Measurements from ENCODE around the gene VASH2.

The VASH2 gene

DNA sequence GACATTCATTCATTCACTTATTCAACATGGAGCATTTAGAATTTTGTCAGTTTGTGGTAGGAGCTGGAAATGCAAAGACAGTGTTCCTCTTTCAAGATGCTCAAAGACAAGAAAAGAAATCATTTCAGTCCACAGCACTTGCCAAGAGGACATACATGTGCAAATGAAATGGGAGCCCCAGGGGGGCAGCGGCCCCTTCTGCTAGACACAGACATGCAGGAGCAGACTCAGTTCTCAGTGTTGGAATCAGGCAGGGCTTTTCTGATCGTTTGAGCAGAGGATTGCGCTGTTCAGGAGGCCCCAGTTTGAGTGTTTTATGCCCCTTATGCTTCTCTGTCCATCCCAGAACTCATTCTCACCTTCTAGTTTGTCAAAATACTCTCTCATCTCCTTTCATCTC is 35.6 kb upstream of the VASH2 start:
- Histone ChIP-seq H3K27me3 (ENCODE audit: control insufficient read depth in 1 of 2, insufficient read depth in 2 of 2, low read length in 2 of 2) (peaks cover 0 to 3% of the 10 kb centered on the region in 2 donors), H3K4me3 (ENCODE audit: low read depth in 1 of 2, low read length in 2 of 2) (no peak overlapping the region), H3K27ac (ENCODE audit: low read depth, low read length) (no peak overlapping the region), H3K9ac (ENCODE audit: low read depth in 1 of 2, low read length in 2 of 2) (no peak overlapping the region), H3K4me1 (ENCODE audit: control insufficient read depth in 1 of 2, insufficient read depth in 2 of 2, low read length in 2 of 2) (peaks cover 3% of the 10 kb centered on the region in 2 donors), H3K36me3 (ENCODE audit: control insufficient read depth in 1 of 2, insufficient read depth in 2 of 2, low read length in 2 of 2) (no peaks in the 10 kb centered on the region), H3K9me3 (ENCODE audit: control insufficient read depth in 1 of 2, low read length in 2 of 2) (no peaks in the 10 kb centered on the region)

DNA sequence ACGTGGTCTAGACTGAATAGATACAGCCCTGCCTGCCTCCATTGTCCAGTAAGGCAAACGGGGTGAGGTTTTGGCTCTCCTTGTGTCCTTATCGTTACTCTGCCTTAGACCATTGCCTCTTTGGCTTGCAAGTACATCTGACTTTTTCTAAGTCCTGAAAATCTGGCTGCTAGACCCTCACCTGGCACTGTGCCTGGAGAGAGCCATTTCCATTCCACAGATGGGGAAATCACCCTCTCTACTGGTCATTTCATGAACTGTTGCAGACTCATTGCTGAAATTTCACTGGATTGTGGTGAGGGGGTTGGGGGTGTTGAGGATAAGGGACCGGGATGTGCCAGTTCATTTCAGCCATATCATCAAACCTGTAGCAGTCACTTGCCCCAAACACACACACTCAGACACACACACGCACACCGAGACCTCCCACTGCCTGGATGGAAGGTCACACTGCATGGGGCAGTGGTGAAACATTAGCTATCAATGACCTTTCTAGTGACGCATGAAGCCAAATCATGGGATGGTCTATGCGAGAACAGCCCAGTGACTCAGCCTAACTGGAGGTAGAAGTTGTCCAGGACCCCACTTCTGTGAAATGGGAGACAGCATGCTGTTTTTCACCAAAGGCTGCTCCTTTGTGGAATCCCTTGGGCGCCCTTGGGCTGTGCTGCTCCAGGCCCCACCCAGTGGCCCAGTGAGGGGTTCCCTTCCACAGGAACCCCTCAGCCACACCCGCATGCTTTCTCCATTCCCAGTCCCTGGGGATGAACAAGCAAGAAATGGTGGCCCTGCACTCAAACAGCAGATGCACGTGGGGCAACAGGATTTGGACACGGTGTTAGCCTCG is 34.9 kb upstream of the VASH2 start:
- no peaks in the 10 kb centered on the region for H3K36me3 ChIP-seq (ENCODE audit: control insufficient read depth in 1 of 2, insufficient read depth in 2 of 2, low read length in 2 of 2)
- H3K9ac ChIP-seq (ENCODE audit: low read depth in 1 of 2, low read length in 2 of 2): no peak overlapping the region
- H3K4me1 ChIP-seq (ENCODE audit: control insufficient read depth in 1 of 2, insufficient read depth in 2 of 2, low read length in 2 of 2): peaks cover 3% of the 10 kb centered on the region in 2 donors
- peaks cover 0 to 3% of the 10 kb centered on the region in 2 donors for H3K27me3 ChIP-seq (ENCODE audit: control insufficient read depth in 1 of 2, insufficient read depth in 2 of 2, low read length in 2 of 2)
- H3K4me3 ChIP-seq (ENCODE audit: low read depth in 1 of 2, low read length in 2 of 2): no peak overlapping the region
- H3K9me3 ChIP-seq (ENCODE audit: control insufficient read depth in 1 of 2, low read length in 2 of 2): no peaks in the 10 kb centered on the region
- H3K27ac ChIP-seq (ENCODE audit: low read depth, low read length): no peak overlapping the region

DNA sequence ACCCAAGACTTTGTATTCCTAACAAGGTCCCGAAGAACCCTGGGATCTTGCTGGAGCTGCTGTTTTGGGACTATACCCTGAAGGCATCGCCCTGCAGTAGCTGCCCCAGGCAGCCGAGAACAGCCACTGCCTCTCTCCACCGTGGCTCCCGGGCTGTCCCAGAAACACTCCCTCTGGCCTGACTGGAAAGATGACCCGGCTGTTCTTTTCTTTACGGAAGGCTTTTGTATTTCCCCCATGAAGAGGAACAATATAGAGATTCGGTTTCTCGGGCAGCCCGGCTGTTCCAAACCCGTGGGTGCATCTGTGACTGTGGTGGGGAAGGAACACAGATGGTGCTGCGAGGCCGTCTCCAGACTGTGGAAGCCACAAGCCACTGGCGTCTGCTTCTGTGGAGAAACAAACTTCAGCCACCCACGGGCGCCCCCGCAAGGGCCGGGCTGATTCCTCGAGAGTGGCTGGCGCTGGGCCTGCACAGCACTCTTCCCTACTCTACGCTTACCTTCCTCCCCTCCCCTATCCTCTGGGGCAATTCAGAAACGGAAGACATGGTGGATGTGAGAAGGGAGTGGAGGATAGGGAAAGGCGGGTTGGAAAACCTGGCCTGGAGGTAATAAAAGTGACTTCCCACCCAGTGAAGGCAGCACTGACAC is 33.7 kb upstream of the VASH2 start:
- Histone ChIP-seq H3K4me1 (ENCODE audit: control insufficient read depth in 1 of 2, insufficient read depth in 2 of 2, low read length in 2 of 2) (peaks cover 3% of the 10 kb centered on the region in 2 donors), H3K36me3 (ENCODE audit: control insufficient read depth in 1 of 2, insufficient read depth in 2 of 2, low read length in 2 of 2) (no peaks in the 10 kb centered on the region), H3K9me3 (ENCODE audit: control insufficient read depth in 1 of 2, low read length in 2 of 2) (no peaks in the 10 kb centered on the region), H3K9ac (ENCODE audit: low read depth in 1 of 2, low read length in 2 of 2) (no peak overlapping the region), H3K27me3 (ENCODE audit: control insufficient read depth in 1 of 2, insufficient read depth in 2 of 2, low read length in 2 of 2) (peaks cover 0 to 3% of the 10 kb centered on the region in 2 donors), H3K4me3 (ENCODE audit: low read depth in 1 of 2, low read length in 2 of 2) (peak overlapping the region; percentile 44 to 45), H3K27ac (ENCODE audit: low read depth, low read length) (no peak overlapping the region)

DNA sequence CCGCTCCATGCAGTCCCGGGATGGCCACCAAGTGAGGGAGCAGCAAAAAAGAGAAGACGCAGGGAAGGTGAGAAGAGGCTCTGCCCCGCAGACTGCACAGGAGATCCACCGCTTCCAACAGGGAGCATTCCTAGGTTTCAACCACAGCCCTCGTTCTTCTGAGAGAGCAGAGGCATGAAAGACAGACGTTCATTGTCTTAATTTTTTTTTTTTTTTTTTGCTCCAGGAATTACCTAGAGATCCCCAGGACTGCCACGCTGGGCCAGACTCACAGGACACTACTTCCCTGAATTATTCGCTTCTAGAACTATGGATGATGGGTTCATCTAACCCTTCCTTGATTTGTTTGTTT is 33.2 kb upstream of the VASH2 start:
- H3K4me1 ChIP-seq (ENCODE audit: control insufficient read depth in 1 of 2, insufficient read depth in 2 of 2, low read length in 2 of 2): peaks cover 3% of the 10 kb centered on the region in 2 donors
- no peak overlapping the region for H3K27ac ChIP-seq (ENCODE audit: low read depth, low read length)
- H3K27me3 ChIP-seq (ENCODE audit: control insufficient read depth in 1 of 2, insufficient read depth in 2 of 2, low read length in 2 of 2): peaks cover 0 to 3% of the 10 kb centered on the region in 2 donors
- peak overlapping the region in 1 of 2 donors; percentile 45 for H3K4me3 ChIP-seq (ENCODE audit: low read depth in 1 of 2, low read length in 2 of 2)
- no peak overlapping the region for H3K9ac ChIP-seq (ENCODE audit: low read depth in 1 of 2, low read length in 2 of 2)
- H3K36me3 ChIP-seq (ENCODE audit: control insufficient read depth in 1 of 2, insufficient read depth in 2 of 2, low read length in 2 of 2): no peaks in the 10 kb centered on the region
- no peaks in the 10 kb centered on the region for H3K9me3 ChIP-seq (ENCODE audit: control insufficient read depth in 1 of 2, low read length in 2 of 2)

DNA sequence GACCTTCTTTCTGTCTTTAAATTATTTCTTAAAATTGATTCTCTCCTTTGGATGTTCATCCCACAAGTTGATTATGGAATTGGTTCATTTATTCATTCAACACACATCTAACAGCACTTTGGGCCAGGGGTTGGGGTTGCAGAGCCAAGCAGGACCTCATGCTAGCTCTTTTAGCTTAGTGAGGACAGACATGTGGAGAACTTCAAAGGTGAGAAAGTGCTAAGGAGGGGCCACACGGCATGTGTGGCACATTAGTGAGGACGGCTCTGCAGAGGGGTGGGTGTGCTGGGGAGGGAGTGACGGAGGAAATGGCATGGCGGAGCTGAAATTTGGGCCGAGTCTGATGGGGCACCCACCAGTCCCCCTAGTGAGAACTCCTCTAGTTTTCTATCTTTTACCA is 32.5 kb upstream of the VASH2 start:
- Histone ChIP-seq H3K4me3 (ENCODE audit: low read depth in 1 of 2, low read length in 2 of 2) (no peak overlapping the region), H3K9ac (ENCODE audit: low read depth in 1 of 2, low read length in 2 of 2) (no peak overlapping the region), H3K27ac (ENCODE audit: low read depth, low read length) (no peak overlapping the region), H3K36me3 (ENCODE audit: control insufficient read depth in 1 of 2, insufficient read depth in 2 of 2, low read length in 2 of 2) (no peaks in the 10 kb centered on the region), H3K9me3 (ENCODE audit: control insufficient read depth in 1 of 2, low read length in 2 of 2) (no peaks in the 10 kb centered on the region), H3K27me3 (ENCODE audit: control insufficient read depth in 1 of 2, insufficient read depth in 2 of 2, low read length in 2 of 2) (peaks cover 0 to 3% of the 10 kb centered on the region in 2 donors), H3K4me1 (ENCODE audit: control insufficient read depth in 1 of 2, insufficient read depth in 2 of 2, low read length in 2 of 2) (peaks cover 3% of the 10 kb centered on the region in 2 donors)

DNA sequence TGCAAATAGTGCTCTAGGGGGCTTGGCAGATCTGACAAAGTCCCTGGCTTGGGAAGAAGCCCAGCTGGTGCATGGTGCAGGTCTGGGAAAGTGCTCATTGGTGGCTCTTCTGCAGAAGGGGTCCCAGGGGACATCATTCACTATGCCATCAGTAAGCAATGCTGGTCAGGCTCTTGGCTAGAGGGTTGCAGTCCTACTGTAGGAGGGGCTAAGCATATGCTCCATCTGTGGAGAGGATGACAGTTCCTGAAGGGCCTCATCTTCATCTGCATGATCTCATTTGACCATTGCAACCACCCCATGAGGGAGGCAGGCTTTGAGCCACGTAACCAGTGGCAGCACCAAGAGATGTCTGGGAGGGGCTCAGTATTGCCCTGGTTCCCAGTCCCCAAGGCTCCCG is 31.5 kb upstream of the VASH2 start:
- Histone ChIP-seq H3K36me3 (ENCODE audit: control insufficient read depth in 1 of 2, insufficient read depth in 2 of 2, low read length in 2 of 2) (no peaks in the 10 kb centered on the region), H3K9me3 (ENCODE audit: control insufficient read depth in 1 of 2, low read length in 2 of 2) (no peaks in the 10 kb centered on the region), H3K9ac (ENCODE audit: low read depth in 1 of 2, low read length in 2 of 2) (no peak overlapping the region), H3K27ac (ENCODE audit: low read depth, low read length) (no peak overlapping the region), H3K4me3 (ENCODE audit: low read depth in 1 of 2, low read length in 2 of 2) (no peak overlapping the region), H3K27me3 (ENCODE audit: control insufficient read depth in 1 of 2, insufficient read depth in 2 of 2, low read length in 2 of 2) (peaks cover 0 to 3% of the 10 kb centered on the region in 2 donors), H3K4me1 (ENCODE audit: control insufficient read depth in 1 of 2, insufficient read depth in 2 of 2, low read length in 2 of 2) (peaks cover 3% of the 10 kb centered on the region in 2 donors)

DNA sequence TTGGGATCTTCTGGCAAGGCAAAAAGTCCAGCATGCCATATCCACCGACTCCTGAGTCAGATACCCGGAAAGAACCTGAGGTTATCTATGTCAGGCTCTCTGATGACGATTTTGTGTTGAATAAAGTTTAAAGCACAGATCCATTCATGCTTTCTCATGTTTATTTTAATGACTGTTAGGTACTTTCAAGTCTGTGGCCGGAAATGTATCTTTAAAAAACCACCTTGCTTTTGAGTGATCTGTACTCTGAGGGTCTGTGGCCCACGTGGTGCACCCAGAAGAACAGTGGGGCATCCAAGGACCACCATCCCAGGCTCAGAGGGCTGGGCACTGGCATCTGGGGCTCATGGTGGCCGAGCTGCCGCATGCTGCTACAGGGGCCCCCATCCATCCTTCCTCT is 30.1 kb upstream of the VASH2 start:
- peaks cover 3% of the 10 kb centered on the region in 2 donors for H3K4me1 ChIP-seq (ENCODE audit: control insufficient read depth in 1 of 2, insufficient read depth in 2 of 2, low read length in 2 of 2)
- no peaks in the 10 kb centered on the region for H3K9me3 ChIP-seq (ENCODE audit: control insufficient read depth in 1 of 2, low read length in 2 of 2)
- H3K4me3 ChIP-seq (ENCODE audit: low read depth in 1 of 2, low read length in 2 of 2): no peak overlapping the region
- no peak overlapping the region for H3K9ac ChIP-seq (ENCODE audit: low read depth in 1 of 2, low read length in 2 of 2)
- H3K36me3 ChIP-seq (ENCODE audit: control insufficient read depth in 1 of 2, insufficient read depth in 2 of 2, low read length in 2 of 2): no peaks in the 10 kb centered on the region
- peaks cover 0 to 3% of the 10 kb centered on the region in 2 donors for H3K27me3 ChIP-seq (ENCODE audit: control insufficient read depth in 1 of 2, insufficient read depth in 2 of 2, low read length in 2 of 2)
- H3K27ac ChIP-seq (ENCODE audit: low read depth, low read length): no peak overlapping the region

DNA sequence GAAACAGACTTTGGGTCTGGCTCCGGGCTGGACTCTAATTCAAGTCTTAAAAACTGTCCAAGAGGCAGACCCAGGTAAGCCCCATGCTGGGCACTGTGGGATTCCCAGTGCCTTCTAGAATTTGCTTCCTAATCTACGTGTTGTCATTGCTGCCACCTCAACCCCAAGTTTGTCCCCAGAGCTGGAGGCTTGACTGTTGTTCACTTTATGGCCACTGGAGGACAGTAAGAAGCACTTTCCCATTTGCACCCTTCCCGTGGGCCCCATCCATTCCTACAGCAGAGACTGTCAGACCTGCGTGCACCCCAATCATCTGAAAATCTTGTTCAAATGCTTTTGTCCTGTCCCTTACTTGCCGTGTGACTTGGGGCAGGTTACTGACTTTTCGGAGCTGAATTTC is 29.4 kb upstream of the VASH2 start:
- peaks cover 0 to 3% of the 10 kb centered on the region in 2 donors for H3K4me1 ChIP-seq (ENCODE audit: control insufficient read depth in 1 of 2, insufficient read depth in 2 of 2, low read length in 2 of 2)
- H3K9me3 ChIP-seq (ENCODE audit: control insufficient read depth in 1 of 2, low read length in 2 of 2): no peaks in the 10 kb centered on the region
- H3K27me3 ChIP-seq (ENCODE audit: control insufficient read depth in 1 of 2, insufficient read depth in 2 of 2, low read length in 2 of 2): no peaks in the 10 kb centered on the region
- H3K36me3 ChIP-seq (ENCODE audit: control insufficient read depth in 1 of 2, insufficient read depth in 2 of 2, low read length in 2 of 2): no peaks in the 10 kb centered on the region
- no peak overlapping the region for H3K9ac ChIP-seq (ENCODE audit: low read depth in 1 of 2, low read length in 2 of 2)
- H3K27ac ChIP-seq (ENCODE audit: low read depth, low read length): no peak overlapping the region
- H3K4me3 ChIP-seq (ENCODE audit: low read depth in 1 of 2, low read length in 2 of 2): no peak overlapping the region

DNA sequence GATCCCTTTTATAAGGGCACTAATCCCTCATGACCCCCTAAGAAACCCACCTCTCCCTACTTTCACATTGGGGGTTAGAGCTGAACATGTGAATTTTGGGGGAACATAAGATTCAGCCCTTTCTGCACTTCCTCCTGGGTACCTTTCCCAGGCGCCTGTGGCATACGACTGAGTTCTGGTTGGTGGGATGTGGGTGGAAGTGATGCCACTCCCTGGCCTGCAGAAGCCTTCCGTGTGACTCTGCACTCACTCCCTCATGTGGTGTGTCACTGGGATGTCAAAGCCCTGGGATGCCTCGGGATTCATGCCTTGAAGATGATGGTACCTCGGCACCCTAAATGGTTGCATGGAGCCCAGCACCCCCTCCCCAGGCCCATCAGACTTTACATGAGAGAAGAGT is 28.3 kb upstream of the VASH2 start:
- Histone ChIP-seq H3K27ac (ENCODE audit: low read depth, low read length) (no peak overlapping the region), H3K4me3 (ENCODE audit: low read depth in 1 of 2, low read length in 2 of 2) (no peak overlapping the region), H3K36me3 (ENCODE audit: control insufficient read depth in 1 of 2, insufficient read depth in 2 of 2, low read length in 2 of 2) (no peaks in the 10 kb centered on the region), H3K4me1 (ENCODE audit: control insufficient read depth in 1 of 2, insufficient read depth in 2 of 2, low read length in 2 of 2) (no peaks in the 10 kb centered on the region), H3K27me3 (ENCODE audit: control insufficient read depth in 1 of 2, insufficient read depth in 2 of 2, low read length in 2 of 2) (no peaks in the 10 kb centered on the region), H3K9ac (ENCODE audit: low read depth in 1 of 2, low read length in 2 of 2) (no peak overlapping the region), H3K9me3 (ENCODE audit: control insufficient read depth in 1 of 2, low read length in 2 of 2) (no peaks in the 10 kb centered on the region)

DNA sequence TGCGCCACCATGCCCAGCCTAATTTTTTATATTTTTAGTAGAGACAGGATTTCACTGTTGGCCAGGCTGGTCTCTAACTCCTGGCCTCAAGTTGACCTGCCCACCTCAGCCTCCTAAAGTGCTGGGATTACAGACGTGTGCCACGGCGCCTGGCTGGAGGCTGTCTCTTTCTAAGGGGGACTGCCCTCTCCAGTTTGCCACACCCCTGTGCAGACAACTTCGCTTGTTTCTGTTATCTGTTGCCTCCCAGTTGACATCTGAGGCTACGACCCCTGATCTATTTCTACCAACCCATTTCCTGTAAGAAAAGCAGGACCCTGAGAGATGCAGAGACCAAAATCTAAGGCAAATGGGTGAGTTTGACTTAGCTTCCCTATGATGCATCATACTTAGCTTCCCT is 24.0 kb upstream of the VASH2 start:
- Histone ChIP-seq H3K27me3 (ENCODE audit: control insufficient read depth in 1 of 2, insufficient read depth in 2 of 2, low read length in 2 of 2) (no peaks in the 10 kb centered on the region), H3K4me1 (ENCODE audit: control insufficient read depth in 1 of 2, insufficient read depth in 2 of 2, low read length in 2 of 2) (no peaks in the 10 kb centered on the region), H3K9ac (ENCODE audit: low read depth in 1 of 2, low read length in 2 of 2) (no peak overlapping the region), H3K9me3 (ENCODE audit: control insufficient read depth in 1 of 2, low read length in 2 of 2) (no peaks in the 10 kb centered on the region), H3K36me3 (ENCODE audit: control insufficient read depth in 1 of 2, insufficient read depth in 2 of 2, low read length in 2 of 2) (no peaks in the 10 kb centered on the region), H3K27ac (ENCODE audit: low read depth, low read length) (no peak overlapping the region), H3K4me3 (ENCODE audit: low read depth in 1 of 2, low read length in 2 of 2) (no peak overlapping the region)
